Fibroblast of skin of back (primary cell): ENCODE results near the gene PDZRN3. TPM values are rescaled to one million over a fixed set of nuclear protein-coding genes. Genes with fewer than 3 reads are reported as not detected.
A peak's percentile ranks its signal among the peaks of the same experiment; 100 is the strongest.

Source experiments
- DNase-seq: peaks from one replicate; pipeline ENCODE4 v3.0.0-alpha.2; 2013
- polyA plus RNA-seq, 2 experiments: library from polyadenylated mRNA; unstranded; fragments of 120-200 nt; gene quantifications; one replicate each; pipeline ENCODE4 v1.2.1, GENCODE V29; 2013; ENCODE audit not compliant: insufficient read length in 2 of 2

The PDZRN3 gene
- polyA plus RNA-seq (2013, experiment 1 of 2; ENCODE audit: insufficient read length): 20.1 TPM
- 27.3 TPM for polyA plus RNA-seq (2013, experiment 2 of 2; ENCODE audit: insufficient read length)

DNA sequence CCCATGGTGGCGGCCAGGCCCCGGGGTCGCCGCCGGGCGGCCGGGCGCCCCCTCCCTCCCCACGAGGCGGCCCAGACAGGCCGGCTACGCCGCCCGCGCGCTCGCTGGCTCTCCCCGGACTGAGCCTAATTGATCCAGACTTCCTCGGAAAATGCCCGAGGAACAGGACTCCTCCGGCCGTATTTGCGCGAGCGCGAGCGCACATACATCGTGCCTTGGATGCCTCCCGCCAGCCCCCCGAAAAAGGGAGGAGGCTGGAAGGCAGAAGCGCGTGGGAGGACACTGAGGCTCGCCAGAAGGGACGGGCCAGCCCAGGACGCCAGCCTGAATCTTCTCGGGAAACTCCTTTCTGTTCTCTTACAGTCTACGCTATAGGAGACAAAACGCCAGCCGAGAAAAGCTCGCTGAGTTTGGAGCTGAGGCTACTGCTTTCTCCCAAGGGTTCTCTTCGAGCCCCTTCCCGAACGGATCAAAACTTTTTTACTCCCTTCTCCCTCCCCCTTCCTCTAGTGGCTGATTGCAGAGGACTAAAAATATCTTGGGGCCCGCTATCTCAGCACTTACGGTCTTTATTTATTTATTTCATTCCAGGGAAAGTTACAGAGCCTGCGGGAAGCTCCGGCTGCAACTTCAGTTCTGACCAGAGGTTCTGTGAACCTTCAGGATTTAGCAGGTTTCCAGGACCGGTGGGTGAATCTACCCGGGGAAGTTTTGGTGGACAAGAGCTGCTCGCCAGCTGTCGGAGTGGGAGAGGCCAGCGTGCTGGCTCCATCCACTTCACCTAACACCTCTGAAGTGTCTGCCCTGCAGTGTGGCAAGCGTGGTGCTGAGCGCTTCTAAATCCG lies at the start of gene PDZRN3:
Gene PDZRN3, minus strand, starts transcription at position 121 of the 845 bp plus-strand sequence.
- DNase-seq: peak; percentile 84

DNA sequence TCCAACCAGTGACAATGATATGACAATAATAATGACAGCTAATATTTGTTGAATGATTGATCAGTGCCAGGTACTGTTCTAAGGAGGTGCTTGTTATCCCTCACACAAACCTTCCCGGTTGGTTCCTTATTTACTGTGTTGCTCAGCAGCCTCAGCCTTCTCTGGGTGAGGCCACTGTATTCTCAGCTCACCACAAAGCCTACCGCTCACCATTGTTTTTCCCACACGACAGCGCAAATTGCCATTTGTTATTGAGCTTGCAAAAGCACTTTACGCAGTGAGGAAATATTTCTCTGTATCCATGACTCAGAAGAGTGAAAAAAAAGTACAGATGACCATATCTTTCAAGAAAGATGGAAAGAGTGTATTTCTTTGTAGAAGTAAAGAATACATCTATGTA lies 49.5 kb upstream of the PDZRN3 start:
- peak; percentile 65 for DNase-seq

DNA sequence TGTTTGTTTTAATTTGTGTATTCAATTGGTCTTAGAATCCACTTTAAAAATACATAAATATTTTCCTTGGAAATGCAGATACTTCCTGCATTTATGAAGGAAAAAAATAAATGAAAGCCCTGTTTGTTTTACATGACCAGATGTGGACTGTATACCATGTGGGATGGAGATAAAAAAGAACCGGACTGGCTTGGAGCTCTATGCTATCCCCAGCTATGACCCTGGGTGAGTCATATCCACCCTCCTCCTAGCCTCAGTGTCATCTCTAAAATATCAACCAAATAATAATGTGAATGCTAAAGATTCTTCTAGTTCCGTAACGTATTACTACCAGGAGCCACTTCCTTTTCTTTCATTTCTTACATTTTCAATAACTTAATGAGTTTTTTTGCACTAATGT lies 44.5 kb upstream of the PDZRN3 start:
- peak; percentile 60 for DNase-seq

DNA sequence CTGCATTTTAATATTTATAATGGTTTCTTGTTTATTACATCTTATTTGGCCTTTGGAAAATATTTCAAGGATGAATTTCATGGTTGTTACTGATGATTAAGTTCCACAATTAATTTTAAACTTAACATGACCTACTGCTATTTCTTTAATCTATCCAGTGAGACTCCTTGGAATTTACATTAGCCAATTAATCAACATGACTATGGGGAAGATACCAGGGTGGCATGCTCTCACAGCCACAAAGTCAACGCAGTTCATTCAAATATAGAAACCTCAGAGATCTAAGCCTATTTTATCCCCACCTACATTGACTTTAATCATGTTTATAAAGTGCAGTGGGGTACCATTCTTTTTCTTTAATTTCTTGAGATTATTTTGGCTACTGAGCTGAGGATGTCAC lies 43.6 kb upstream of the PDZRN3 start:
- no peak for DNase-seq

DNA sequence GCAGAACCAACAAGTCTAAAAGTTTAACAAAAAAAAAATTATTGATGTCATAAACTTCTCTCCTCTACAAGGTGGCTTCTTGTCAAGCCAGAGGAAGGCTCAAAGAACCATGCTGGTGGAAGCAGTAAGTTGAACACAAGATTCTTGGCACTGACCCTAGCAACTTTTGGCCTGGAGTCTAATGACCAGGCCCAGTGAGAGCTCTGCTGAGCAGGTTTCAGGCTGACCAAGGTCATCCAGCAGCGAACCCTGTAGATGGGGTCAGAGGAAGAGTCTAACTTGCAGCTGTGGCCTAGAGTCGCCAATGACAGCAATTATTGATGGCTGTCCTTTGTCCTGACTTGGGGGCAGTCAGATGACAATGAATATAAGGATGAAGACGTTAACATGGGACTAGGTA lies 43.1 kb upstream of the PDZRN3 start:
- DNase-seq: no peak

DNA sequence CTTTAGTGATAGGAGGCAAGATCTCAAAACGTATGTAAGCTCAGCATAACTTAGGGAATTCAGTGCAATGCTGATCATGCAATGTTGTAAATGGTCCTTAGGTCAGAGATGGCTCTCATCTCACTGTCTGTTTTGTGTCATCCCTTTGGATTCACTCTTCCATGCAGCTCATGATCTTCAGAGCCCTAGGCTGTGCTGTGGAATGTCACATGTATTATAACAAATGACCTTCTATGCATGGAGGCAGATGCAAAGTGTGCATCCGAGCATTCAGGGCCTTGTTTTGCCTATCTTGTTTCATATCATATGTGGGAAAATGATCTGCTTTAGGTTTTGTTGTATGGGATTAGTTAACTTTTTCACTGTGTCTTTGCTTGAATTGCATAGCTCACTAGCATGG lies 40.5 kb upstream of the PDZRN3 start:
- no peak for DNase-seq

DNA sequence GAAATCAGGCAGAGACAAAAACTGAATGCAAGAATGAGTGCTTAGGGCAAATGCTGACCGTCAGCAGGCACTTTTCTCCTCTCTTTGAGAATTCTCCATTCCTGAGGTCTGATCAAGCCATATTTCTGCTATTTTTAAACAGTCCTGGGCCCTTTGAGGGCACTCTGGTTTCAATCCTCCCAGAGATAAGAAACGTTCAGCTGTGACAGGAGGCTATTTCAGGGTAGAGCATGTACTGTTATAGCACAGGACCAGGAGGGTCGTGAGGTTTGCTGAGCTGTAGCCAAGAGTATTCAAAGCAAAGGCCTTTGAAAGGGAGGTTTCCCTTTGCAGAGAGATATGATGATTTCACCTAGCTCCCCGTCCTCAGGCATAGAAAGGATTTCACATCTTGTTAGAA lies 39.6 kb upstream of the PDZRN3 start:
- DNase-seq: no peak

DNA sequence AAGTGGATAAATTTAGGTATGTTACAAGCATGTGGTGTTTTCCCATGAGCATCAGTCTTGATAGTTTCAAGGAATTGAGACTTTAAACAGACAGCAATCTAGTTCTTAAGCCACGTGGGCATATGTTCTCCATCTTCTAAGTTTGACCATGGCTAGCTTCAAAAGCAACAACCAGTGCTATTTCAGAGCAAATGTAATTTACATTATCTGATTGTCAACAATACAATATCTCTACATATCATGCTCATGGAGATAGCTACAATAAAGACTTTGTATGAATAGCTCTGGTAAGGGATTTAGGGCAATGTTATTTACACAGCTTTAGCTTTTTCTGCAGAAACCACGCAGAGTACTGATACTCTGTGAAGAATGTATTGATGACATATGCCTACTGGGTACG lies 38.8 kb upstream of the PDZRN3 start:
- DNase-seq: no peak

DNA sequence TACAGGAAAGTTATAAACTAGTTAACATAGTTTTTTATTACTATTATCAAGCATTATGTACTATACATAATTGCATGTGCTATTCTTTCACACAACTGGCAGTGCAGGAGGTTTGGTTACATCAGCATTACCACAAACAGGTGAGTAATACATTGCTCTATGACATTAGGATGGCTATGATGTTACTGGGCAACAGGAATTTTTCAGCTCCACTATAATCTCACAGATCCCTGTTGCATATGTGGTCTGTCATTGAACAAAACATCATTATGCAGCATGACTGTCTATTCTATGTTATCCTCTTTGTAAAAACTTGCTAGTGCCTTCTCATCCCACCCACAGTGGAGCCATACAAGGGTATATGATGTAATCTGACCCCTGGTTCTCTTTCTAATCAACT lies 36.5 kb upstream of the PDZRN3 start:
- peak; percentile 81 for DNase-seq

DNA sequence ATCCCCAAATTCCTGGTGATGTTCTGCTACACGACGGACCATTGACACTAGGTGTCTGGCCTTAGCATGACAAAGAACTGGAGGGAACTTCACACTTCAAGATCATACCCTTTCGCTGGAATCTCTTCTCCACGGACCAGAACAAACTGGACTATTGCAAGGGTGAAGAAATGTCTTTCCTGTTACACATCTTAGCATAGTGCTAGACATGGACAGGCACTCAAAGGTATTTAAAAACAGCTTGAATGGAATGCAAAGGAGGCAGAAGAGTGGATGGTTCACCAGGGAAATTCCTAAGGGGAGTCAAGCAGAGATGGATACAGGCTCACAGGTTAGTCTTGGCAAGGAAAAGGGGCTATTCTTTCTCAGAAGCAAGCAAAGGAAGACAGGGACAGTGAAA lies 33.5 kb upstream of the PDZRN3 start:
- DNase-seq: no peak

DNA sequence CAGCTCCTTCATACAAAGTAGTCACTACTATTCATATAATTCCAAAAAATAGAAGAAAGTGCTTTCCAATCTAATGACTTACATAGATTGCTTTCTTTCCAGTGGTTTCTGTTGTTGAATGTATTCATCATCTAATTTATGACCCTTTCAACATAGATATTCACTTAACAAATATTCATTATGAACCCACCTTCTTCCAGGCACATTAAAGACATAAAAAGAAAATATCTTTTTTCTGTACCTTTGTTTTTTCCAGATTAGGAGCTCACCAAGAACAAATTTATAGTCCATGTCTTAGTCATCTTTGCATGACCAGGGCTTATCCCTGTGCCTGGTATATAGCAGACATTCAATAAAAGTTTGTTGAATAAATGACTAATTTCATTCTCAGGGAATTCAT lies 32.4 kb upstream of the PDZRN3 start:
- DNase-seq: peak; percentile 42

DNA sequence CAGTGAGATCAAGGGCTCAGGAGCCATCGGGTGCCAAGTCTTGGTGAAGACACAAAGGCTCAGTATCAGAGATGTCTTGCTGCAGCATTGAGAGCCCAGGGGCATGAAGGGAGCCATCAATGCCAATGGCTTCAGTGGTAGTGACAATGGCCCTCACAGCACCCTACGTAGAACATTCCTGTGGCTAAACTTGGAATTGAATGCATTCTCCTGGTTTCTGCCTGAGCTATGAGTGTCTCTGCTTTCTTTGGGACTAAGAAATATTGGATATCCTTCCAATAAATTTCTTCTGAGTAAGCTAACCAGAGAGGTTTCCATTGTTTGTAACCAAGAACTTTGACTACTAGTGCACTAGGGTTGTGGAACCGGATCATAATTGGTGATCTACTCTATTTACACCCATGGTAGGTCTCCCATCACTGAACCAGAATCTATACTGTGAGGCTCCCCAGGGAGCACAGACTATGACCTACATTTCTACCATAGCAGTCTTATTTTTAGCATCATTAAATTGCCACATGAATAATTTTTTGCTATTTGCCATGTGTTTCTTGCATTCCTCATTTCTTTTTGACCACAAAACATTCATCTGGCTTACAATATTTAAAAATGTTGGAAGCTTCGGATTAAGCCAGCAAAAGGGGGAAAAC lies 31.6 kb upstream of the PDZRN3 start:
- DNase-seq: peak; percentile 92

DNA sequence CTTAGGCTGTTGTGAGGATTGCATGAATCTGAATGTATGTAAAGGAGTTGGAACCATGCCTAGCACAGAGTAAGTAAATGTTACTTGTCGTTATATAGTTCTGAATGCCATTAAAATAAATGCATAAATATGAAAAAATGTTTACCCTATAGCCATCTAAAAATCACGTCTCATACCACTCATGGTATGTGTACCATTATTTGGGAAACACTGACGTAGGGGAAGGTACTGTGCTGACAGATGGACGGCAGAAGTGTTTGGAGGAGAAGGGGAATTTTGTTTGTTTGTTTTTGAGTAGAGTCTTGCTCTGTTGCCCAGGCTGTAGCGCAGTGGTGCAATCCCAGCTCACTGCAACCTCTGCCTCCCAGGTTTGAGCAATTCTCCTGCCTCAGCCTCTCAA lies 30.5 kb upstream of the PDZRN3 start:
- DNase-seq: no peak

DNA sequence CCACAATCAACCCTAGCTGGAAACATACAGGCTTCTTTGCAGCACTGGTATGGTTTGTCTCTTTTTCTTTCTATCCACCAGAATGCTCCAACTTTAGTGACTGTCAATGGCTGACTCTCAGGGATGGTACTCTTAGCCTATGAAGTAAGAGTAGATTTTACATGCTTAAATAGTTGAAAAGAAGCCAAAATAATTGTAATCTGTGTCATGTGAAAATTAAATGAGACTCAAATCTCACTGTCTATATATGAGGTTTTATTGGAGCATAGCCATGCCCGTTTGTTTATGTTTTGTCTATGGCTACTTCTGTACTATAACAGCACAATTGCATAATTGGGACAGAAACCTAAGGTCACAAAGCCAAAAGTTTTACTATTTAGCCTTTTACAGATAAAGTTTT lies 29.1 kb upstream of the PDZRN3 start:
- peak; percentile 90 for DNase-seq

DNA sequence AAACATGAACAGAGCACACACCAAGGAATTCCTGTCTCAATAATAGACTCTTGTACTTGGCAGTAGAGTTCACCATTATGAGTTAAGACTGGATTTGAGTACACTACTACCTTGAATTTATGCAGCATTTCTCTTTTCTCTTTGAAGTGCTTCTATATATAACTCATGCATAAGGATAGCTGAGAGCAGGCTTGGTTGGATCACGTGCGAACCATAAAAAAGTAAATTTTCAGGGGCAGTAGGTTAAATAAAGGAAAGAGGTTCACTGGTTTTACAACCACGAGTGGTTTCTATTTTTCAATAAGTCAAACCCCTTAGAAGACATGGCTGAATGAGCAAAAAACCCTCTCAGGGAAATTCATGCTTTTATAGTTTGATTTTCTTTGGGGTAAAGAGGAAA lies 28.6 kb upstream of the PDZRN3 start:
- DNase-seq: no peak

DNA sequence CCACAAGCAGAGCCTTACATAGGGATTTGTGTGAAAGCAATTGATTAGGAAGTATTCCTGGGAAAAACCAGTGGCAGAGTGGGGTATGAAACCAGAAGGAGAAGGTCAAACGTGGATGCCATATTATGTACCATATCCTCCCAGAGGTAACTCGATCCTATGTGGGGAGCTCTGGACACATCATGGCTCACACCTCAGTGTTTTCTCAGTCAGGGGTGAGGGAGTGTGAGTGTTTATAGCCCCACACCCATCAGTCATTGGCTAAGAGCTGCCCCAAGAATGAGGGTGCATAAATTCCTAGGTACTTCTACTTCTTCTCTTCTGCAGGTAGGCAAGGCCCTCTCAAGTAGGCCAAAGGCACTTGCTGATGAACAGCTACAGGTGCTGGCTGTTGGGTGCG lies 28.2 kb upstream of the PDZRN3 start:
- no peak for DNase-seq

DNA sequence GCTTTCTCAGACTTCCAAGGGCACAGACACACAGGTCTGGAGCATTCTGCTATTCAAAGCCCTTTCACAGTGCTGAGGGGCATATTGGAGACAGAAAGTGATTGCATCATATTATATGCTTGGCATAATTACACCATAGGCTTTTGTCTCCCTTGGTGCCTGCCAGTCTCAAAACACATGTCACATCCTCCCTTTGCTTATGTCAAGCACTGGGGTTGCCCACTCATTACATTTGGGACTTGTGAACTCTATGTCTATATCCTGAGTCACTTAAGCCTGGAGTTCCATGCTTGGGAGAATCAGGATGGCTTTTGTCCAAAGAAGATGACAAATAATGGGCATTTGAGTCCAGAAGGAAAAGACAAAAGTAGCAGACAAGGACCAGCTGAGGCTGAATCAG lies 12.3 kb upstream of the PDZRN3 start:
- DNase-seq: peak; percentile 84

DNA sequence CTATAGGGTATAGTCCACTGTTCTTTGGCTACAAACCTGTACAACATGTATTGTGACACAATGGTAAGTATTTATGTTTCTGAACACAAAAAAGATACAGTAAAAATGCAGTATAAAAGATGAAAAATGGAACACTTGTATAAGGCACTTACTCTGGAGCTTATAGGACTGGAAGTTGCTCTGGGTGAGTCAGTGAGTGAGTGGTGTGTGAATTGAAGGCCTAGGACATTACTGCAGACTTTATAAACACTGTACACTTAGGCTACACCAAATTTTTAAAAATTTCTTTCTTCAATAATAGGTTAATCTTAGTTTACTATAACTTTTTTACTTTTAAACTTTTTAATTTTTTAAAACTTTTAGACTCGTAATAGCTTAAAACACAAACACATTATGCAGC lies 10.5 kb upstream of the PDZRN3 start:
- no peak for DNase-seq

DNA sequence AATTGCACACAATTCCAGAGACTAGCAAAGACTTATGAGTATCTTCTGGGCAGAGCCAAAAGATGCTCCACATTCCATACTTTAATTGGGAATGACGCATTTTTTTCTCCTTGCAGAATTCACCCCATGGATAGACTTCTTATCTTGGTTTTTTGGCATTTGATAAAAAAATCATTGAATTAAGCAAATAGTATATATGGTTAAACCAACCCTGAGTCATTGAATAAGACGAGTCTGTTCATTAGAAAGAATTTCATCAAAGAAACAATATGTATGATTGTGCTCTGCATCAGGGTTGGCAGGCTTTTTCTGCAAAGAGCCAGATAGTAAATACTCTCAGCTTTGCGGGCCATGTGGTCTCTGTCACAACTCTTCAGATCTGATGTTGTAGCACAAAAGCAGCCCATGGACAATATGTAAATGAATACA lies 9.2 kb upstream of the PDZRN3 start:
- DNase-seq: peak; percentile 72

DNA sequence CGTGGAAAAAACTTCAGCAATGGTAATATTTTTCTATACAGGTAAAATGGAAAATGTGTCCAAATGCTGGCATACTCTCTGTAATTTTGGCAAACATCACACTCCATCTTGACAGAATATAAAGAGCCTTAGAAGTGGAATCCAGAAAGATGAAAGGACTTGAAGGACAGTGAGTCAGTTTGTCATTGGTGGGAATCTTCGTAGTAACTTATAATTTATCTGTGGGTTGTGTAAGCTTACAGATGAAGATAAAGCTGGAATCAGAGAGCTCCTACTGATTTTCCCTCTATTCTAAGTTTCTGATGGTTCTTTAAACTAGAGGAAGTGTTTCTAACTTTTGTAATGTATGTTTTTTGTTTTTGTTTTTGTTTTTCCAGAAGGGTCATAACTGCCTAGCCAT lies 8.7 kb upstream of the PDZRN3 start:
- DNase-seq: no peak

DNA sequence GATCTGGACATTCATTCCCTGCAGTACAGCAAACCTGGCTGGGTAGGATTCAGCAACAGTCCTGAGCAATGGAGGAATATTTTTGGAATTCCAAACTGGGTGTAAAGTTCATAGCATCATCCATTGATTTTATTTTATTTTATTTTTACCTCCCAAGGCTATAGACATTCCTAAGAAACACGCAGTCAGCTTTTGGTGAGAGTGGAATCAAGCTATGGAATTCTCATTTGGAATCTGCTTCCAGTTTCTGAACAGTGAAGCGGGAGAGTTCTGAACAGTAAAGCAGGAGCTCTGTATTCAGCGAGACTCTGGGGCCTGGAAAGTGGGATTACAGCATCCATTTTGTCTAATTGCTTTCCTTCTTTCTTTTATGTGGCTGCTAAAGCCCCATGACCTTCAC lies 1.4 kb upstream of the PDZRN3 start:
- peak; percentile 78 for DNase-seq

DNA sequence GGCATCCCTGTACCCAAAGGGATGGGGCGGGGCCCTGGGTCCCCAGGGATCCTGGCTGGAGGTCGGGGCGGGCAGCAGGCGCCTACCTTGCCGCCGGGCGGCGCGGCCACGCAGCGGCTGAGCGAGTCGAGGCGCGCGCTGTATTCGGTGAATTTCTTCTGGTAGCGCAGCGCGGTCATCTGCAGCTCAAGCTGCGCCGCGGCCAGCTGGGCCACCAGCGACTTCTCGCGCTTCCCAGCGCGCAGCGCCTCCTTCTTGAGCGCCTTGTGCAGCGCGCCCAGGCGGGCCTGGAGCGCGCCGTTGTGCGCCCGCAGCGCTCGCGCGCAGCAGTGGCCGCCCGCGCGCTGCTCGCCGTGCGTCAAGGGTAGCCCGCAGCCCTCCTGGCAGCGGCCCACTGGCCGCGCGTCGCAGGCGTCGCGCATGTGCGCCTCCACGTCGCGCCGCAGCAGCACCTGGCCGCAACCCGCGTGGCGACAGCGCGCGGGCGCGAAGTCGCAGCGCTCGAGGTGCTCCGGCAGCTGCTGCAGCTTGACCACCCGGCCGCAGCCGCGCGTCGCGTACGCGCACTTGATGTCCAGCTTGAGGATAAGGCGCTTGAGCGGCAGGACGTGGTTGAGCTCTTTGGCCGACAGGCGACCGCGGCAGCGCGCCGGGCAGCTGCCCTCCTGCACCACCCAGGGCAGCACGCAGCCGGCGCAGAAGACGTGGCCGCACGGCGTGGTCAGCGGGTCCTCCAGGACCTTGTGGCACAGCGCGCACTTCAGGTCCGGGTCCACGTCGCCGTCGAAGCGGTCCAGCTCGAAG lies 522 bp downstream of the PDZRN3 start:
- DNase-seq: peak; percentile 84

DNA sequence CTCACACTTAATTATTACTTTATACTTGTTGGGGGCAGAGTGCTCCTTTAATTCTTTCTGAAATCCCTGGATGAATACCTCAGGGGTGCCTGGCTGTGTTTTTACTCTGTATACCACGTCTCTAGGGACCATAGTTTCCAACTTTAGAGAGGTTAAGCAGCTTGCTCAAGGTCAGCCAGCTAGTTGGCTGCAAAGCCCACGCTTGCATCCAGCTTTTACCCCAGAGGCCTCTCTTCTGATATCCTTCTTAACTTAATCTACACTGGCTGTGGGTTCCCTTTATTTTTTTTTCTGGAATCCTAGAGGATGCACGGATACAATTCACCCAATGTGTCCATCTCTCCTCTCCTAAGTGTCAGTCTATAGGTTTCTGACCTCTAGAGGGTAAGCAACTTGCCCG lies 1.4 kb downstream of the PDZRN3 start:
- DNase-seq: no peak
